CD14-positive monocyte (primary cell): ENCODE results near the gene RALBP1. TPM values are rescaled to one million over a fixed set of nuclear protein-coding genes. Genes with fewer than 3 reads are reported as not detected.

Experiments used
- DNase-seq, 3 donors: peaks; one replicate each; pipeline ENCODE4 v3.0.0-alpha.2; 2011 to 2022
- H2AFZ ChIP-seq: 2 replicates; pipeline ENCODE4 v1.6.0; 2012; ENCODE audit warnings: mild to moderate bottlenecking, low read depth, low read length, inconsistent platforms; ENCODE audit not compliant: insufficient read depth, poor library complexity, severe bottlenecking
- H3K27ac ChIP-seq, 2 donors: 1 replicate in 1 of 2; 2 replicates in 1 of 2; pipeline ENCODE4 v1.5.1; 2012 to 2013; ENCODE audit warnings: low read length in 2 of 2, control low read depth in 1 of 2, inconsistent platforms in 1 of 2, low read depth in 1 of 2, mild to moderate bottlenecking in 1 of 2
- H3K27me3 ChIP-seq, 2 donors: one replicate each; pipeline versions ENCODE4 v1.6.0 to v1.6.1; 2011 to 2013; ENCODE audit warnings: low read length in 2 of 2; ENCODE audit not compliant: control insufficient read depth in 2 of 2, insufficient read depth in 2 of 2
- H3K36me3 ChIP-seq, 2 donors: replicated peaks in 1 of 2; 1 replicate in 1 of 2; 2 replicates in 1 of 2; pipeline versions ENCODE4 v1.5.1 to v1.6.1; 2012 to 2013; ENCODE audit warnings: low read length in 2 of 2, control low read depth in 1 of 2, inconsistent platforms in 1 of 2, mild to moderate bottlenecking in 1 of 2; ENCODE audit not compliant: insufficient read depth in 2 of 2, control insufficient read depth in 1 of 2
- H3K4me1 ChIP-seq, 2 donors: 1 replicate in 1 of 2; 2 replicates in 1 of 2; pipeline versions ENCODE4 v1.5.1 to v1.6.1; 2012 to 2013; ENCODE audit warnings: low read length in 2 of 2, control low read depth in 1 of 2, inconsistent platforms in 1 of 2, mild to moderate bottlenecking in 1 of 2, moderate library complexity in 1 of 2; ENCODE audit not compliant: insufficient read depth in 2 of 2, control insufficient read depth in 1 of 2
- H3K4me2 ChIP-seq: replicated peaks from 2 replicates; pipeline ENCODE3; 2012; ENCODE audit warnings: low read length, moderate library complexity, mild to moderate bottlenecking; ENCODE audit not compliant: poor library complexity, severe bottlenecking; ENCODE audit errors: extremely low read depth
- H3K4me3 ChIP-seq, 3 experiments: fragments of 200-600 bp in 1 of 3; sonication (generic) in 1 of 3; replicated peaks in 1 of 3; 1 replicate in 2 of 3; 2 replicates in 1 of 3; pipeline ENCODE4 v1.5.1; 2011 to 2013; ENCODE audit warnings: low read length in 3 of 3, mild to moderate bottlenecking in 3 of 3, control low read depth in 2 of 3, low read depth in 2 of 3, inconsistent platforms in 1 of 3, moderate library complexity in 1 of 3
- H3K79me2 ChIP-seq: 2 replicates; pipeline ENCODE4 v1.6.0; 2012; ENCODE audit warnings: mild to moderate bottlenecking, control low read depth, inconsistent platforms, low read length, moderate library complexity; ENCODE audit not compliant: insufficient read depth
- H3K9ac ChIP-seq: 2 replicates; pipeline ENCODE4 v1.6.0; 2017; ENCODE audit warnings: low read length, mild to moderate bottlenecking; ENCODE audit not compliant: insufficient read depth, poor library complexity, severe bottlenecking
- H3K9me3 ChIP-seq, 2 donors: replicated peaks in 1 of 2; 1 replicate in 1 of 2; 2 replicates in 1 of 2; pipeline versions ENCODE4 v1.5.1 to v1.6.1; 2012 to 2013; ENCODE audit warnings: low read length in 2 of 2, control low read depth in 1 of 2; ENCODE audit not compliant: control insufficient read depth in 1 of 2, insufficient read depth in 1 of 2
- H4K20me1 ChIP-seq: 2 replicates; pipeline ENCODE4 v1.6.0; 2012; ENCODE audit warnings: mild to moderate bottlenecking, low read length, control low read depth, moderate library complexity; ENCODE audit not compliant: insufficient read depth
- H3K27ac Mint-ChIP-seq, 7 donors: one replicate each; pipeline ENCODE4 v1.8.0; 2020; ENCODE audit warnings: mild to moderate bottlenecking in 7 of 7, mixed read lengths in 7 of 7, moderate library complexity in 6 of 7, inconsistent platforms in 2 of 7
- H3K27me3 Mint-ChIP-seq, 3 donors: one replicate each; pipeline ENCODE4 v1.8.0; 2021 to 2022; ENCODE audit warnings: low read depth in 3 of 3, mild to moderate bottlenecking in 3 of 3, mixed read lengths in 3 of 3, moderate library complexity in 3 of 3, inconsistent platforms in 1 of 3
- H3K36me3 Mint-ChIP-seq, 2 donors: one replicate each; pipeline ENCODE4 v1.8.0; 2020; ENCODE audit warnings: mixed read lengths in 2 of 2, inconsistent platforms in 1 of 2, mild to moderate bottlenecking in 1 of 2
- H3K4me1 Mint-ChIP-seq: one replicate; pipeline ENCODE4 v1.8.0; 2020; ENCODE audit warnings: mild to moderate bottlenecking, mixed read lengths
- H3K4me3 Mint-ChIP-seq, 2 donors: one replicate each; pipeline ENCODE4 v1.8.0; 2020; ENCODE audit warnings: mild to moderate bottlenecking in 2 of 2, mixed read lengths in 2 of 2, moderate library complexity in 1 of 2
- H3K9me3 Mint-ChIP-seq, 7 donors: one replicate each; pipeline ENCODE4 v1.8.0; 2020 to 2022; ENCODE audit warnings: mixed read lengths in 7 of 7, mild to moderate bottlenecking in 6 of 7, moderate library complexity in 6 of 7, inconsistent platforms in 2 of 7
- WGBS: methylation state at CpG from one replicate; pipeline ENCODE4 v1.1.5; 2013; ENCODE audit warnings: missing lambda C conversion rate; ENCODE audit not compliant: insufficient coverage; 5-methylcytosine and 5-hydroxymethylcytosine counted together
- intact Hi-C, 2 donors: fragments of 100-400 bp; cut with micrococcal nuclease; formaldehyde crosslinking; loops; one replicate each; pipeline versions ENCODE4 v1.15.0 to v1.15.1; 2023
- polyA plus RNA-seq, 3 donors: library from polyadenylated mRNA; depleted of rRNA in 1 of 3; unstranded in 2 of 3; stranded (reverse) in 1 of 3; fragments of 300-500 nt in 2 of 3; fragments of >200 nt in 1 of 3; fragmentation: Illumina TruSeq in 2 of 3; gene quantifications; 1 replicate in 2 of 3; 2 replicates in 1 of 3; pipeline ENCODE4 v1.2.3, GENCODE V29; 2012 to 2021
- TF ChIP-seq, protein P1 (sequence below): fragments of 200-600 bp; IDR thresholded peaks from one replicate; pipeline ENCODE4 v1.8.0; 2022; ENCODE audit warnings: antibody characterized with exemption, mild to moderate bottlenecking

RALBP1 gene
- polyA plus RNA-seq, 3 donors = 21.5 to 36.0 (median 32.8) TPM

DNA sequence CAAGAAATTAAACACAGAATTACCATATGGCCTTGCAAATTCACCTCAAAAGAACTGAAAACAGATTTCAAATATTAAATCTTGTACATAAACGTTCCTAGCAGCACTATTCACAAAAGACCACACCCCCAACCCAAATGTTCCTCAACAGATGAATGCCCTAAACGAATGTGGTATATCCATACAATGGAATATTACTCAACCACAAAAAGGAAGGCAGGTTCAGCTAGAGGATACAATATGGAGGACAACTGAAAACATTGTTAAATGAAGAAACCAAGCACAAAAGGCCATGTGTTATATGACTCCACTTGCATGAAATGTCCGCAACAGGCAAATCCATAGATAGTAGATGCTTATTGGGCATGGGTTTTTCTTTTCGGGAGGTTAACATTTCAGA is 77.3 kb downstream of the RALBP1 start:
- no peak for DNase-seq
- 100% methylated on average over 1 of the region's 4 CpGs for WGBS
- Mint-ChIP-seq H3K4me3 (no peak overlapping the region), H3K4me1 (no peaks in the 10 kb centered on the region), H3K27me3 (peaks cover 0 to 2% (median 0%) of the 10 kb centered on the region in 3 donors), H3K9me3 (peaks cover 0 to 5% (median 3%) of the 10 kb centered on the region in 7 donors), H3K36me3 (peaks cover 88 to 98% of the 10 kb centered on the region in 2 donors), H3K27ac (no peak overlapping the region)
- TF ChIP-seq, protein P1, sequence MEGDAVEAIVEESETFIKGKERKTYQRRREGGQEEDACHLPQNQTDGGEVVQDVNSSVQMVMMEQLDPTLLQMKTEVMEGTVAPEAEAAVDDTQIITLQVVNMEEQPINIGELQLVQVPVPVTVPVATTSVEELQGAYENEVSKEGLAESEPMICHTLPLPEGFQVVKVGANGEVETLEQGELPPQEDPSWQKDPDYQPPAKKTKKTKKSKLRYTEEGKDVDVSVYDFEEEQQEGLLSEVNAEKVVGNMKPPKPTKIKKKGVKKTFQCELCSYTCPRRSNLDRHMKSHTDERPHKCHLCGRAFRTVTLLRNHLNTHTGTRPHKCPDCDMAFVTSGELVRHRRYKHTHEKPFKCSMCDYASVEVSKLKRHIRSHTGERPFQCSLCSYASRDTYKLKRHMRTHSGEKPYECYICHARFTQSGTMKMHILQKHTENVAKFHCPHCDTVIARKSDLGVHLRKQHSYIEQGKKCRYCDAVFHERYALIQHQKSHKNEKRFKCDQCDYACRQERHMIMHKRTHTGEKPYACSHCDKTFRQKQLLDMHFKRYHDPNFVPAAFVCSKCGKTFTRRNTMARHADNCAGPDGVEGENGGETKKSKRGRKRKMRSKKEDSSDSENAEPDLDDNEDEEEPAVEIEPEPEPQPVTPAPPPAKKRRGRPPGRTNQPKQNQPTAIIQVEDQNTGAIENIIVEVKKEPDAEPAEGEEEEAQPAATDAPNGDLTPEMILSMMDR = no peak
- Histone ChIP-seq H3K4me1 (no peaks in the 10 kb centered on the region), H3K9ac (no peak overlapping the region), H3K36me3 (peaks cover 92 to 100% of the 10 kb centered on the region in 2 donors), H3K79me2 (no peaks in the 10 kb centered on the region), H3K27ac (no peak overlapping the region), H3K4me3 (no peak overlapping the region), H3K4me2 (no peak overlapping the region), H2AFZ (no peak overlapping the region), H3K27me3 (no peaks in the 10 kb centered on the region), H3K9me3 (no peaks in the 10 kb centered on the region), H4K20me1 (peaks cover 11% of the 10 kb centered on the region)
- intact Hi-C loops = no loop called here

DNA sequence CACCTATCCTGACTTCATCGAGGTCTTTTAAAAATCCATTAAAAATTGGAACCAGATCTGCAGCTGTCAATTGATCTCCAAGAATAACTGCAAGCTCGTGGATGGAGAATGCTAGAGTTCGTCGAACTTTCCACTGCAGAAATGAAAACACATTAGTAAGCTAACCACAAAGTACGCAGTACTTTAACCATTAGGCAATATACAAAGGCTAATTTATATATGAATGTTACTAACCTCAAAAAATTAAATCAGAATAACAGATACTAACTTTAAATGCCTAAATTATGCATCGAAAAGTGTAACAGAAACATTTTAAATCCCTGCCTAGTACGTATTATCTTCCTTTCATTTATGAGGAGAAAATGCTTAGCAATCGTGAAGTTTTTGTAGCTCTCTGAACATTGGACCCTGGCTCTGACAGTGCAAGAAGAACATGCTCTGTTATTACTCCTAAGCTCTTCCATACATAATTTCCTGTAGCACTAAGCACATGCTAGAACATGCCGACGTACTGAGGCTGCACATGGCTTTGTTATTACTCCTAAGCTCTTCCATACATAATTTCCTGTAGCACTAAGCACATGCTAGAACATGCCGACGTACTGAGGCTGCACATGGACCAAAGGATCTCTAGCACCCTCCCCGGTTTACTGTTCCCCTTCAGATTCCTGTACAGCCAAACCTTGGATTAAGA is 82.1 kb downstream of the RALBP1 start:
- no peak overlapping the region for H3K27ac ChIP-seq
- 99% methylated on average over 6 of the region's 13 CpGs for WGBS
- H3K27me3 Mint-ChIP-seq = no peaks in the 10 kb centered on the region
- peaks cover 80 to 92% of the 10 kb centered on the region in 2 donors for H3K36me3 Mint-ChIP-seq
- no peaks in the 10 kb centered on the region for H4K20me1 ChIP-seq
- H3K4me1 Mint-ChIP-seq = peaks cover 21% of the 10 kb centered on the region
- H3K9me3 Mint-ChIP-seq = peaks cover 0 to 5% (median 4%) of the 10 kb centered on the region in 7 donors
- H2AFZ ChIP-seq = no peak overlapping the region
- no peak overlapping the region for H3K4me2 ChIP-seq
- no peak for DNase-seq
- H3K4me3 ChIP-seq = no peak overlapping the region
- no peak overlapping the region for H3K9ac ChIP-seq
- intact Hi-C loops = no loop called here
- H3K4me3 Mint-ChIP-seq = no peak overlapping the region
- peaks cover 9 to 12% of the 10 kb centered on the region in 2 donors for H3K4me1 ChIP-seq
- no peak overlapping the region for H3K27ac Mint-ChIP-seq
- no peaks in the 10 kb centered on the region for H3K27me3 ChIP-seq
- no peaks in the 10 kb centered on the region for H3K79me2 ChIP-seq
- no peaks in the 10 kb centered on the region for H3K9me3 ChIP-seq
- TF ChIP-seq, protein P1 = no peak
- peaks cover 80 to 98% of the 10 kb centered on the region in 2 donors for H3K36me3 ChIP-seq
